Tibial nerve (tissue), 4 donors: ENCODE results near the gene PLCB2.

Source experiments
- EP300 ChIP-seq, 2 donors: sonication (generic); formaldehyde crosslinking; IDR thresholded peaks; one replicate each; pipeline ENCODE4 v1.6.1; 2017; ENCODE audit warnings: antibody characterized with exemption in 2 of 2, mild to moderate bottlenecking in 1 of 2
- TF ChIP-seq, protein P1 (sequence below), 5 experiments: fragments of 200-600 bp in 3 of 5; fragments of 450-650 bp in 2 of 5; sonication (generic) in 3 of 5; IDR thresholded peaks; one replicate each; pipeline ENCODE4 v1.5.1; 2016 to 2019; ENCODE audit warnings: antibody characterized with exemption in 5 of 5, mild to moderate bottlenecking in 3 of 5, moderate library complexity in 2 of 5

DNA sequence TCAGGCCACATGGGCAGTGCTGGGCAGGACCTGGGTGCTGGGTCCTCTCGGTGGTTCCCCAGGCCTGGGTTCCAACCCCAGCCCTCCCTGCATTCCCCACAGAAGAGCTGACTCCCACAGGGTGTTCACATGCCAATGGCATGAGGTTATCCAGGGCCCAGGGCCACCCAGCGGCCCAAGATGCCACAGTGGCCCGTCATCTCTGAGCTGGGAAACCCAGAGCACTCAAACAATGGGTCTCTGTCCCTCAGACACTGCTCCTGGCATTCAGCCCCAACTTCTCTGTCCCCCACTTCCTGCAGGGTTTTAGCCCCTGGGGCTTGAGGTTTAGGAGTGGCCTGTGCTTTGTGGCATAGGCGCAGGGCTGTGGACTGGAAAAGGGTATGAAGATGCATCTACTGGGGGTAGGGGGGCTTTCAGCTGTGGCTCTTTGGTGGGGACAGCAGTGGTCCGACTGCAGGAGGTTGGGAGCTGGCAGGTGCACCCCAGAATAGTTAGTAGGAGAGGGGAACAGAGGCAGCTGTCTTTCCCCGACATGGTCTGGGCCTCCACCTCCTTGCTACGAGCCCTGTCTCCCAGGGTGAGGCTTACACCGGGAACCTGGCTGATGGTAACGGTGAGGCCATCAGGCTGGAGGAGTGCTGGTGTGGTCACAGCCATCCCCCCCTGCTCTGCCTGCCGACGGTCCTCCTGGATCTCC is 31.3 kb upstream of the PLCB2 start:
- TF ChIP-seq, protein P1, sequence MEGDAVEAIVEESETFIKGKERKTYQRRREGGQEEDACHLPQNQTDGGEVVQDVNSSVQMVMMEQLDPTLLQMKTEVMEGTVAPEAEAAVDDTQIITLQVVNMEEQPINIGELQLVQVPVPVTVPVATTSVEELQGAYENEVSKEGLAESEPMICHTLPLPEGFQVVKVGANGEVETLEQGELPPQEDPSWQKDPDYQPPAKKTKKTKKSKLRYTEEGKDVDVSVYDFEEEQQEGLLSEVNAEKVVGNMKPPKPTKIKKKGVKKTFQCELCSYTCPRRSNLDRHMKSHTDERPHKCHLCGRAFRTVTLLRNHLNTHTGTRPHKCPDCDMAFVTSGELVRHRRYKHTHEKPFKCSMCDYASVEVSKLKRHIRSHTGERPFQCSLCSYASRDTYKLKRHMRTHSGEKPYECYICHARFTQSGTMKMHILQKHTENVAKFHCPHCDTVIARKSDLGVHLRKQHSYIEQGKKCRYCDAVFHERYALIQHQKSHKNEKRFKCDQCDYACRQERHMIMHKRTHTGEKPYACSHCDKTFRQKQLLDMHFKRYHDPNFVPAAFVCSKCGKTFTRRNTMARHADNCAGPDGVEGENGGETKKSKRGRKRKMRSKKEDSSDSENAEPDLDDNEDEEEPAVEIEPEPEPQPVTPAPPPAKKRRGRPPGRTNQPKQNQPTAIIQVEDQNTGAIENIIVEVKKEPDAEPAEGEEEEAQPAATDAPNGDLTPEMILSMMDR (IDR thresholded peaks at IDR 0.05) = no peak
- TF ChIP-seq EP300 (IDR thresholded peaks at IDR 0.05) = peak; percentile 14 to 72
